HEK293 (cell line): Measurements from ENCODE around the gene EDNRB.

Source experiments
- CTCF ChIA-PET: fragments of 350-600 bp; formaldehyde crosslinking; extraction: SDS; loops from one replicate; lab custom pipeline; 2021; ENCODE audit warnings: antibody characterized with exemption; lab: Yijun Ruan, JAX
- POLR2A ChIA-PET: fragments of 300-600 bp; formaldehyde crosslinking; extraction: SDS; loops from one replicate; lab custom pipeline; 2020; ENCODE audit warnings: antibody characterized with exemption, inconsistent platforms; lab: Yijun Ruan, JAX
- H3K27ac ChIP-seq: fragments of 200-500 bp; sonication (Bioruptor generic); 2 replicates; pipeline ENCODE4 v1.5.1; 2014; ENCODE audit warnings: low read depth, low read length, control low read depth, inconsistent platforms; ENCODE audit errors: extremely low read depth
- H3K36me3 ChIP-seq, 2 experiments: fragments of 200-500 bp in 1 of 2; sonication (Bioruptor generic) in 1 of 2; 1 replicate in 1 of 2; 2 replicates in 1 of 2; pipeline ENCODE4 v1.5.1; 2014 to 2017; ENCODE audit warnings: inconsistent platforms in 2 of 2, low read length in 2 of 2; ENCODE audit not compliant: control insufficient read depth in 2 of 2, insufficient read depth in 1 of 2
- H3K4me1 ChIP-seq: fragments of 200-500 bp; sonication (Bioruptor generic); 2 replicates; pipeline ENCODE4 v1.5.1; 2014; ENCODE audit warnings: mild to moderate bottlenecking, low read length, inconsistent platforms; ENCODE audit not compliant: control insufficient read depth, insufficient read depth
- H3K4me3 ChIP-seq: 2 replicates; pipeline ENCODE4 v1.5.1; 2011; ENCODE audit warnings: low read depth, mild to moderate bottlenecking, control low read depth, low read length, moderate library complexity
- H3K9me3 ChIP-seq: fragments of 200-500 bp; sonication (Bioruptor generic); 2 replicates; pipeline ENCODE4 v1.5.1; 2014; ENCODE audit warnings: low read depth, low read length, inconsistent platforms; ENCODE audit not compliant: control insufficient read depth, insufficient read depth
- GLIS2 ChIP-seq: fragments of 450-650 bp; formaldehyde crosslinking; IDR thresholded peaks from 2 replicates; pipeline ENCODE4 v1.5.1; 2016; ENCODE audit warnings: missing biosample characterization, missing genetic modification characterization
- MEIS1 ChIP-seq: sonication (generic); formaldehyde crosslinking; IDR thresholded peaks from 2 replicates; pipeline ENCODE4 v1.8.1; 2022; ENCODE audit warnings: missing genetic modification reagents, mild to moderate bottlenecking, borderline replicate concordance
- SCRT2 ChIP-seq: fragments of 450-650 bp; formaldehyde crosslinking; IDR thresholded peaks from 2 replicates; pipeline ENCODE4 v1.5.1; 2016; ENCODE audit warnings: missing biosample characterization, missing genetic modification characterization
- SP3 ChIP-seq: fragments of 450-650 bp; formaldehyde crosslinking; IDR thresholded peaks from 2 replicates; pipeline ENCODE4 v1.5.1; 2016; ENCODE audit warnings: missing biosample characterization, missing genetic modification characterization
- ZBTB48 ChIP-seq: fragments of 450-650 bp; formaldehyde crosslinking; IDR thresholded peaks from 2 replicates; pipeline ENCODE4 v1.5.1; 2016; ENCODE audit warnings: missing biosample characterization, missing genetic modification characterization
- ZFP37 ChIP-seq: fragments of 450-650 bp; formaldehyde crosslinking; IDR thresholded peaks from 2 replicates; pipeline ENCODE4 v1.5.1; 2016; ENCODE audit warnings: missing biosample characterization, missing genetic modification characterization
- ZIC2 ChIP-seq: fragments of 450-650 bp; formaldehyde crosslinking; IDR thresholded peaks from 2 replicates; pipeline ENCODE4 v1.5.1; 2016; ENCODE audit warnings: missing biosample characterization, missing genetic modification characterization
- ZNF114 ChIP-seq: fragments of 450-650 bp; formaldehyde crosslinking; IDR thresholded peaks from 2 replicates; pipeline ENCODE4 v1.5.0; 2017; ENCODE audit warnings: missing biosample characterization, missing genetic modification characterization
- ZNF132 ChIP-seq: fragments of 450-650 bp; formaldehyde crosslinking; IDR thresholded peaks from 2 replicates; pipeline ENCODE4 v1.5.1; 2017; ENCODE audit warnings: missing biosample characterization, missing genetic modification characterization, borderline replicate concordance
- ZNF19 ChIP-seq: fragments of 450-650 bp; formaldehyde crosslinking; IDR thresholded peaks from 2 replicates; pipeline ENCODE4; 2016; ENCODE audit warnings: missing biosample characterization, missing genetic modification characterization, low read depth
- ZNF23 ChIP-seq: fragments of 450-650 bp; formaldehyde crosslinking; IDR thresholded peaks from 2 replicates; pipeline ENCODE4 v1.5.1; 2016; ENCODE audit warnings: missing biosample characterization, missing genetic modification characterization, borderline replicate concordance
- ZNF24 ChIP-seq: fragments of 450-650 bp; formaldehyde crosslinking; IDR thresholded peaks from 2 replicates; pipeline ENCODE4 v1.5.1; 2016; ENCODE audit warnings: missing biosample characterization, missing genetic modification characterization
- ZNF266 ChIP-seq: fragments of 450-650 bp; formaldehyde crosslinking; IDR thresholded peaks from 2 replicates; pipeline ENCODE4 v1.5.1; 2016; ENCODE audit warnings: missing biosample characterization, missing genetic modification characterization, low read depth
- ZNF521 ChIP-seq: fragments of 450-650 bp; formaldehyde crosslinking; IDR thresholded peaks from 2 replicates; pipeline ENCODE4 v1.5.1; 2017; ENCODE audit warnings: missing biosample characterization, mild to moderate bottlenecking, missing genetic modification characterization
- ZNF529 ChIP-seq: fragments of 450-650 bp; formaldehyde crosslinking; IDR thresholded peaks from 2 replicates; pipeline ENCODE4 v1.5.1; 2017; ENCODE audit warnings: missing genetic modification characterization, missing biosample characterization; ENCODE audit not compliant: insufficient replicate concordance
- ZNF544 ChIP-seq: fragments of 450-650 bp; formaldehyde crosslinking; IDR thresholded peaks from 2 replicates; pipeline ENCODE4 v1.5.0; 2017; ENCODE audit warnings: missing biosample characterization, missing genetic modification characterization
- ZNF555 ChIP-seq: fragments of 450-650 bp; formaldehyde crosslinking; conservative IDR thresholded peaks from 2 replicates; pipeline ENCODE4 v1.5.1; 2017; ENCODE audit warnings: missing biosample characterization, mild to moderate bottlenecking, missing genetic modification characterization, inconsistent platforms
- ZNF560 ChIP-seq: fragments of 450-650 bp; formaldehyde crosslinking; IDR thresholded peaks from 2 replicates; pipeline ENCODE4 v1.5.1; 2017; ENCODE audit warnings: missing biosample characterization, missing genetic modification characterization, borderline replicate concordance
- ZNF596 ChIP-seq: fragments of 450-650 bp; IDR thresholded peaks from 2 replicates; pipeline ENCODE4 v1.5.0; 2018; ENCODE audit warnings: missing biosample characterization, mild to moderate bottlenecking, missing genetic modification characterization, moderate library complexity
- ZNF610 ChIP-seq: fragments of 450-650 bp; formaldehyde crosslinking; IDR thresholded peaks from 2 replicates; pipeline ENCODE4 v1.5.1; 2016; ENCODE audit warnings: missing biosample characterization, missing genetic modification characterization, borderline replicate concordance
- ZNF629 ChIP-seq: fragments of 450-650 bp; formaldehyde crosslinking; IDR thresholded peaks from 2 replicates; pipeline ENCODE4 v1.5.1; 2017; ENCODE audit warnings: missing biosample characterization, missing genetic modification characterization
- ZNF670 ChIP-seq: fragments of 450-650 bp; formaldehyde crosslinking; IDR thresholded peaks from 2 replicates; pipeline ENCODE4 v1.5.1; 2016; ENCODE audit warnings: missing biosample characterization, missing genetic modification characterization, low read depth
- ZNF776 ChIP-seq: fragments of 450-650 bp; formaldehyde crosslinking; IDR thresholded peaks from 2 replicates; pipeline ENCODE4 v1.5.0; 2017; ENCODE audit warnings: missing biosample characterization, missing genetic modification characterization, borderline replicate concordance
- ZNF791 ChIP-seq: fragments of 450-650 bp; formaldehyde crosslinking; IDR thresholded peaks from 2 replicates; pipeline ENCODE4 v1.5.1; 2016; ENCODE audit warnings: missing biosample characterization, missing genetic modification characterization
- ZSCAN30 ChIP-seq: fragments of 450-650 bp; IDR thresholded peaks from 2 replicates; pipeline ENCODE4 v1.5.1; 2018; ENCODE audit warnings: missing biosample characterization, mild to moderate bottlenecking, missing genetic modification characterization, moderate library complexity
- TF ChIP-seq, protein P1 (sequence below): fragments of 450-650 bp; formaldehyde crosslinking; IDR thresholded peaks from 2 replicates; pipeline ENCODE4; 2016; ENCODE audit warnings: missing biosample characterization, missing genetic modification characterization
- TF ChIP-seq, protein P2 (sequence below): fragments of 450-650 bp; formaldehyde crosslinking; IDR thresholded peaks from 2 replicates; pipeline ENCODE4 v1.5.1; 2016; ENCODE audit warnings: missing biosample characterization, missing genetic modification characterization
- TF ChIP-seq, protein P3 (sequence below): fragments of 450-650 bp; formaldehyde crosslinking; IDR thresholded peaks from 2 replicates; pipeline ENCODE4 v1.5.1; 2016; ENCODE audit warnings: missing biosample characterization, missing genetic modification characterization
- TF ChIP-seq, protein P4 (sequence below): fragments of 450-650 bp; formaldehyde crosslinking; IDR thresholded peaks from 2 replicates; pipeline ENCODE4 v1.5.1; 2016; ENCODE audit warnings: missing biosample characterization, missing genetic modification characterization

The EDNRB gene

DNA sequence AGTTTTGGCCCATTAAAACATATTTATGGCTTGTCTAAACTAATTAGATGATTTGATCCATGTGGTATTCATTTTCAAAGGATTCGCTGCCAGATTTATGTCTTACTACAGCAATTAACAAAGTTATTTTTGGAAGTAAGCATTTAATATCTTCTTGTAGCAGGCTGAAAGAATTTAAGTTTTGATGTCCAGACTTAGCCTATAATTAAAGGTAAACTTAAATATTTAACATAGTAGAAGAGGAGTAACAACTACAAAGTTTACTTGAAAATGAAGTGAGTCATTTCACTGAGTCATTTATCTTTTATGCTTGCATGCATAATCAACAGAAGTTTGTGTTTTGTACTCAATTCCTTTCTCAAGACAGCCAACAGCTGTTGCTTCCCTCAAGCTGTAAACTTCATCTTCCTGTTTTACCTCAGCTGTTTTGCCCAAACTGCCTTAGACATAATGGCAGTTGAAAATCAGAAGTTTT, 58.1 kb downstream of the EDNRB start:
- Histone ChIP-seq H3K9me3 (no peaks in the 10 kb centered on the region), H3K4me1 (no peaks in the 10 kb centered on the region)
- CTCF ChIA-PET: no interaction called here

DNA sequence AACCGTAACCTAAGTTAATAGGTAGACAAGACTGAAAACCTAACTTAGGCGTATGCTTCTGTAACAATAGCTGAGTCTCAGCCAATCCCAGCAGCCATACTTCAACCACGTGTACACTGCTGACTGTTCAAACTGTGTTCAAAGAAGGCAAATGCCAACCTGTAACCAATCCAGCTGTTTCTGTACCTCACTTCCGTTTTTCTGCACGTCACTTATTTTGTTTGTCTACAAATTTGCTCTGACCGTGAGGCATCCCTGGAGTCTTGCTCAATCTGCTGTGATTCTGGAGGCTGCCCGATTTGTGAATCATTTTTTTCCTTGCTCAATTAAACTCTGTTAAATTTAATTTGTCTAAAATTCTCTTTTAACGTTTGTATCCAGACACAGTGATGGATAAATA, 59.2 kb downstream of the EDNRB start:
- ChIA-PET POLR2A (no interaction called here), CTCF (no interaction called here)
- H3K27ac ChIP-seq: no peak overlapping the region

More for the DNA sequence above, 58.1 kb downstream of the EDNRB start:
- Histone ChIP-seq H3K36me3 (no peaks in the 10 kb centered on the region), H3K4me3 (no peak overlapping the region), H3K27ac (no peak overlapping the region)
- POLR2A ChIA-PET: no interaction called here
- TF ChIP-seq ZNF776 (tag by site-specific recombination) (no peak), ZIC2 (tag by site-specific recombination) (no peak), ZSCAN30 (no peak), ZNF596 (no peak)
- TF ChIP-seq, protein P1, sequence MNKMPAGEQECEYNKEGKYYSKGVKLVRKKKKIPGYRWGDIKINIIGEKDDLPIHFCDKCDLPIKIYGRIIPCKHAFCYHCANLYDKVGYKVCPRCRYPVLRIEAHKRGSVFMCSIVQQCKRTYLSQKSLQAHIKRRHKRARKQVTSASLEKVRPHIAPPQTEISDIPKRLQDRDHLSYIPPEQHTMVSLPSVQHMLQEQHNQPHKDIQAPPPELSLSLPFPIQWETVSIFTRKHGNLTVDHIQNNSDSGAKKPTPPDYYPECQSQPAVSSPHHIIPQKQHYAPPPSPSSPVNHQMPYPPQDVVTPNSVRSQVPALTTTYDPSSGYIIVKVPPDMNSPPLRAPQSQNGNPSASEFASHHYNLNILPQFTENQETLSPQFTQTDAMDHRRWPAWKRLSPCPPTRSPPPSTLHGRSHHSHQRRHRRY: no peak
- TF ChIP-seq, all 188 proteins: peak for 0

DNA sequence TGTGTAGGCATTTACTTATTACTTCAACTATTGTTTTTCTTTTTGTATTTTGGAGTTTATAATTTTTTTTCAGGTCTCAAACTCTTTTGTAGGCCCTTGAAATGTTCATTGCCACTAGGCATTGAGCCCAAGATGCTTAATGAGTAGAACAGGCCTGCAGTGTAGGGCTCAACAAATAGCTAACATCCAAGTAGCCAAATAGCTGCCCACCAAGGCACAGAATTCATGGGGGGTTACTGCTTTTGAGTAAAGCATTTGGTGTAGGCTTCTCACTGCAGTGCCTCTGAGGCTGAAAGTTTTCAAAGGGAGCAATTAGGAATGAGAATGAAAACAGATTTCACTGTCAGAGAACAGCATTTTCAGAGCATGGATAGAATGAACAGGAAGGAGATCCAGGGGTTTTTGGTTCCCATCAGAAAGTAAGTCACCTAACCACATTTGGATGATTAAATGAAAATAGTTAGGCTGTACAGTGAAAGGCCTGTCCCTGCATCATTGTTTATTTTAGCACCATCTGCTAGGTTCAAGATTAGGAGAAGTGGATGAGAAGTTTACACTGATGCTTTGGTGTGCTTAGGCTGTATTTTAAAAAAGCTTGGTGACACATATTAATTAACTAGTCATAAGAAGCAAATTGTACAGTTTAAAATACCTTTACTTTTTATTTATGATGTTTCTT, 61.0 kb downstream of the EDNRB start:
- POLR2A ChIA-PET: no interaction called here
- no peak overlapping the region for H3K27ac ChIP-seq
- CTCF ChIA-PET: no interaction called here
- no peaks in the 10 kb centered on the region for H3K4me1 ChIP-seq
- H3K36me3 ChIP-seq: no peaks in the 10 kb centered on the region
- no peak overlapping the region for H3K4me3 ChIP-seq
- no peaks in the 10 kb centered on the region for H3K9me3 ChIP-seq
- TF ChIP-seq ZNF610 (tag by site-specific recombination) (no peak), ZNF670 (tag by site-specific recombination) (no peak), ZNF560 (tag by site-specific recombination) (no peak), ZFP37 (tag by site-specific recombination) (no peak), SCRT2 (no peak), SP3 (tag by site-specific recombination) (no peak), ZNF521 (tag by site-specific recombination) (no peak)
- TF ChIP-seq, protein P2, sequence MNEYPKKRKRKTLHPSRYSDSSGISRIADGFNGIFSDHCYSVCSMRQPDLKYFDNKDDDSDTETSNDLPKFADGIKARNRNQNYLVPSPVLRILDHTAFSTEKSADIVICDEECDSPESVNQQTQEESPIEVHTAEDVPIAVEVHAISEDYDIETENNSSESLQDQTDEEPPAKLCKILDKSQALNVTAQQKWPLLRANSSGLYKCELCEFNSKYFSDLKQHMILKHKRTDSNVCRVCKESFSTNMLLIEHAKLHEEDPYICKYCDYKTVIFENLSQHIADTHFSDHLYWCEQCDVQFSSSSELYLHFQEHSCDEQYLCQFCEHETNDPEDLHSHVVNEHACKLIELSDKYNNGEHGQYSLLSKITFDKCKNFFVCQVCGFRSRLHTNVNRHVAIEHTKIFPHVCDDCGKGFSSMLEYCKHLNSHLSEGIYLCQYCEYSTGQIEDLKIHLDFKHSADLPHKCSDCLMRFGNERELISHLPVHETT (tag by site-specific recombination): no peak
- TF ChIP-seq, protein P3, sequence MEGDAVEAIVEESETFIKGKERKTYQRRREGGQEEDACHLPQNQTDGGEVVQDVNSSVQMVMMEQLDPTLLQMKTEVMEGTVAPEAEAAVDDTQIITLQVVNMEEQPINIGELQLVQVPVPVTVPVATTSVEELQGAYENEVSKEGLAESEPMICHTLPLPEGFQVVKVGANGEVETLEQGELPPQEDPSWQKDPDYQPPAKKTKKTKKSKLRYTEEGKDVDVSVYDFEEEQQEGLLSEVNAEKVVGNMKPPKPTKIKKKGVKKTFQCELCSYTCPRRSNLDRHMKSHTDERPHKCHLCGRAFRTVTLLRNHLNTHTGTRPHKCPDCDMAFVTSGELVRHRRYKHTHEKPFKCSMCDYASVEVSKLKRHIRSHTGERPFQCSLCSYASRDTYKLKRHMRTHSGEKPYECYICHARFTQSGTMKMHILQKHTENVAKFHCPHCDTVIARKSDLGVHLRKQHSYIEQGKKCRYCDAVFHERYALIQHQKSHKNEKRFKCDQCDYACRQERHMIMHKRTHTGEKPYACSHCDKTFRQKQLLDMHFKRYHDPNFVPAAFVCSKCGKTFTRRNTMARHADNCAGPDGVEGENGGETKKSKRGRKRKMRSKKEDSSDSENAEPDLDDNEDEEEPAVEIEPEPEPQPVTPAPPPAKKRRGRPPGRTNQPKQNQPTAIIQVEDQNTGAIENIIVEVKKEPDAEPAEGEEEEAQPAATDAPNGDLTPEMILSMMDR (tag by site-specific recombination): no peak

More for the DNA sequence above, 59.2 kb downstream of the EDNRB start:
- no peaks in the 10 kb centered on the region for H3K4me1 ChIP-seq
- no peaks in the 10 kb centered on the region for H3K9me3 ChIP-seq
- no peak for TF ChIP-seq ZNF610 (tag by site-specific recombination)
- TF ChIP-seq ZNF529 (tag by site-specific recombination): no peak
- TF ChIP-seq ZNF791 (tag by site-specific recombination): no peak
- TF ChIP-seq ZNF629 (tag by site-specific recombination): no peak
- no peak for TF ChIP-seq ZNF114
- TF ChIP-seq ZNF544 (tag by site-specific recombination): no peak
- TF ChIP-seq, protein P4, sequence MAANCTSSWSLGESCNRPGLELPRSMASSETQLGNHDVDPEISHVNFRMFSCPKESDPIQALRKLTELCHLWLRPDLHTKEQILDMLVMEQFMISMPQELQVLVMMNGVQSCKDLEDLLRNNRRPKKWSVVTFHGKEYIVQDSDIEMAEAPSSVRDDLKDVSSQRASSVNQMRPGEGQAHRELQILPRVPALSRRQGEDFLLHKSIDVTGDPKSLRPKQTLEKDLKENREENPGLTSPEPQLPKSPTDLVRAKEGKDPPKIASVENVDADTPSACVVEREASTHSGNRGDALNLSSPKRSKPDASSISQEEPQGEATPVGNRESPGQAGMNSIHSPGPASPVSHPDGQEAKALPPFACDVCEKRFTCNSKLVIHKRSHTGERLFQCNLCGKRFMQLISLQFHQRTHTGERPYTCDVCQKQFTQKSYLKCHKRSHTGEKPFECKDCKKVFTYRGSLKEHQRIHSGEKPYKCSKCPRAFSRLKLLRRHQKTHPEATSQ: no peak
- no peak for TF ChIP-seq ZNF266
- TF ChIP-seq, protein P3 (tag by site-specific recombination): no peak
- TF ChIP-seq ZNF24 (tag by site-specific recombination): no peak
- no peak for TF ChIP-seq ZNF132
- no peak for TF ChIP-seq ZBTB48 (tag by site-specific recombination)
- TF ChIP-seq ZNF19 (tag by site-specific recombination): no peak
- TF ChIP-seq ZNF555 (tag by site-specific recombination): no peak
- TF ChIP-seq GLIS2 (tag by site-specific recombination): no peak
- no peak for TF ChIP-seq MEIS1 (CRISPR knock-in tag)
- no peak for TF ChIP-seq ZNF23 (tag by site-specific recombination)
- no peaks in the 10 kb centered on the region for H3K36me3 ChIP-seq
- no peak overlapping the region for H3K4me3 ChIP-seq
